SU-DHL-6 (cell line): ENCODE measurements around the gene APBA2.

Experiments
- CTCF ChIP-seq: fragments of 200-600 bp; sonication (generic); IDR thresholded peaks from one replicate; pipeline ENCODE4 v1.5.1; 2017; ENCODE audit warnings: antibody characterized with exemption, mild to moderate bottlenecking, low read length, moderate library complexity; ENCODE audit not compliant: insufficient read depth, poor library complexity, severe bottlenecking
- EZH2phosphoT487 ChIP-seq: fragments of 200-600 bp; sonication (generic), shearing (Covaris generic); conservative IDR thresholded peaks from 2 replicates; pipeline ENCODE4 v1.6.1; 2018; ENCODE audit warnings: mild to moderate bottlenecking, antibody characterized with exemption, low read length, moderate library complexity, mixed read lengths

GRCh38 chr15:29050870-29051269 lies 165.1 kb downstream of the APBA2 start:
- TF ChIP-seq CTCF: no peak
- TF ChIP-seq EZH2phosphoT487: no peak
